SKM-1 (cell line): ENCODE results near the gene MGA.

Experiments
- DNase-seq: peaks from one replicate; lab custom pipeline; 2025; ENCODE audit not compliant: unreplicated experiment; lab: John Stamatoyannopoulos, UW

MGA gene

DNA sequence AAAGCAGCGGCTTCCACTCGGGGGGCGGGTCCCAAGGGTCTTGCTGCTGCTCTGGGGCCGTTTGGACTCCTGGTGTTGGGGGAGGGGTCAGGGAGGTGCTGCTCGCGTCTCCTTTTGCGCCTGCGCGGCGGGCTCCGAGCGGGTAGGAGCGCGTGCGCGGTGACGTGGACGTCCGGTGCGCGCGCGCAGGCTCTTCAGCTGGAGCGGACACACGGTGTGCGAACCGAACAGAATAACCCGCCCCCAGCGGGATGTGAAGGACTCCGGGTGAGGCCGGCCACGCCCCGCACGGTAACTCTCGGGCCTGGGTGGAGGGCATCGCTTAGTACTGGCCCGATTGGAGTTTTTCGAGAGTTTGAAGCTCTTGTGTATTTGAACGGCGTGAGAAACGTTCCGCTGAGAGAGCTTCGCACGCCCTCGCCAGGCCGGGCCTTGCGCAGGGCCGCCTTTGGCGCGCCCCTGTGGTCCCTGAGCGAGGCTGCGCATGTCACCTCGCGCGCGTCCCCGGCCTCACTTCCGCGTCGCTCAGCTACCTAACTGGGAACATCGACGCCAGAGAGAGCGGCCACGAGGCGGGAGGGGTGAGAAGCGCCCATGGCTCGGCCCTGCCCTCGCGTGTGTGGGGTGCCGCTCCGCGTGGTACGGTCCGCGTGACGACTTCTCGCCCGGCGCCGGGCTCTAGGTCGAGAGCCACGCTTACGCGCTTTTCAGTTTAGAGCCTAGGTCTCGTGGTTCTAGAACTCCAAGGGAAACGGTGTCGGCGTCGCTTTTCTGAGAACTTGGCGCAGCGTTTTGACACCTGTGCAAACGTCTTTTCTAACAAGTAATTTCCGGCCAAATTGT is at the start of gene MGA:
Gene MGA, plus strand, starts transcription at position 171 of the 843 bp plus-strand sequence.
- no peak for DNase-seq

GRCh38 chr15:41620536-41621199 is 39.5 kb upstream of the MGA start:
- no peak for DNase-seq

GRCh38 chr15:41621200-41622193 is 38.7 kb upstream of the MGA start:
- DNase-seq, result peak; percentile 78

DNA sequence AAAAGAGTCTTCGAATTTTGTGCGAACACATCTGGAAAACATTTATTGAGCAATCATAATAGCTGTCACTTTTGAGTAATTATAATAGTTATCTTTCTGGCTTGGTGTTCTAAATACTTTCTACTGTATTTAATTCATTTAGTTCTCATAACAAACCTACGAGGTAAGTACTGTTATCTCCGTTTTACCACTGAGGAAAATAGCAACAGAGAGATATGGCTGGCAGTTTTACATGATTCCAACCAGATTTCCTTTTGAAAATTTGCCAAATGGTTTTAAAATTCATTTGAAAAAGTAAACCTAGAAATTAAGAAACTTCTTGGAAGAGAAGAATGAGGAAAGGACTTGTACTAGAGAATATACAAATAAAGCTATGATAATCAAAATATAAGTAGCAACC is 37.3 kb upstream of the MGA start:
- DNase-seq, result no peak

GRCh38 chr15:41627203-41627602 is 33.0 kb upstream of the MGA start:
- DNase-seq, result no peak

GRCh38 chr15:41629463-41629862 is 30.7 kb upstream of the MGA start:
- no peak for DNase-seq

- DNase-seq, result no peak
Observed at GRCh38 chr15:41629883-41630282, 30.3 kb upstream of the MGA start.

DNA sequence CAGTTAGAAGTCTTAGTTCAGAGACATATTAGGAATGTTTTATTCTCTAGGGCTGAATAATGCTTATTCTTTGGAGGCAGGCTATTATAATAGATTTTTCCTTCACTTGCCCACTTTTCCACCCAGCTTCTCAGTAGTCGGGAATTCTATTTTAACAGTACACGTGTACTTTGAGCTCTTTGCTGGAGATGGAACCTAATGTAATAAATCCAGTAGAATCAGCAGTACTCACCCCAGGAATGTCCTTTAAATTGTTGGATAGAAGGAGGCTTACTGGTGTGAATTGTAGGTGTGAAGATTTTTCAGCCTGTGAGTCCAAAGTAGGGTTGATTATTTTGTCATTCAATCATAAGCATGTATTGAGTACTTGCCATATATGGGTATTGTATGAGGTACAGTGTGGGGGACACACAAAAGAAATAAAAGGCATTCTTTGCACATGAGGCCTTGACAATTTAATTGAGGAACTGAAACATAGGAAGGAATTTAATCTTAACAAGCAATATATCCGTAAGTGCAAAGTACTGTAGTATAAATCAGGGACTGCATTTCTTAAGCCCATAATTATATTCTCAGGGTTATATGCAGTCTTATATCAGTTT is 29.5 kb upstream of the MGA start:
- DNase-seq, result no peak

DNA sequence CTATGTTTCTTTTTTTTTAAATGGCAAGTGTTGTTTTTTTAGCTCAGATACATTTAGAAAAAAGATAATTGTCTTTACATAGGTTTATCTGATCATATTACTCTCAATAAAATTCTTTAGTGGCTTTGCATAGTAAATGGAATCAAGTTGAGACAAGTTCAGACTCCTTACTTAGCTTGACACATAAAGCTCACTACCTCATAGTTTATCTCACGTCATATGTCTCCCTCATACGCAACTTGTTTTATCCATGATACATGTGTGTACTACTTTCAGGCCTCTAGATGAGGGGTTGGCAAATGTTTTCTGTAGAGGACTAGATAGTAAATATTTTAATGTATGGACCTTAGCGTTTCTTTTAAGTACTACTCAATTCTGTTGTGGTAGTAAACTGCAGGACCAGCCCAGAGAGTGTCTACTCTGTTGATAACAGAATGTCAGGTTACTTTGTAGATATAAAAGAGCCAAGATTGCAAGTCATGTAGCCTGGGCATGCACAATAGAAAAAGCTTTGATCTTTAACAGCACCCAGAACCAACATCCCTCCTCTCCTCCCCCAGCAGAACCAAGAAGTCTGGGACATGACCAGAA is 28.2 kb upstream of the MGA start:
- DNase-seq, result no peak

DNA sequence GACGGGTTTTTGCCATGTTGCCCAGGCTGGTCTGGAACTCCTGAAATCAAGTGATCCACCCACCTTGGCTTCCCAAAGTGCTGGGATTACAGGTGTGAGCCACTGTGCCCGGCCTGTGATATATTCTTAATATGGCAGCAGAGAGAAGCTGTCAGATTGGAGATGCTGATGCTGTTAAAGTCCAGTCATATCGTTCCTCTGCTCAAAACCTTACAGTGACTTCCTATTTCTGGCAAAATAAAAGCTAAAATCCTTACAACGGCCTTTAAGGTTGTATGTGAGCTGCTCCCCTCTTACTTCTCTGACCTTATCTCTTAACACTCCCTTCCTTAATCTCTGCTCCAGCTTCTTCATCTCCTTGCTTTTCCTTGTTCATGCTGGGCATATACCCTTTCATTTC is 26.6 kb upstream of the MGA start:
- no peak for DNase-seq

- peak; percentile 6 for DNase-seq
Observed at GRCh38 chr15:41634072-41634626, 26.1 kb upstream of the MGA start.

DNA sequence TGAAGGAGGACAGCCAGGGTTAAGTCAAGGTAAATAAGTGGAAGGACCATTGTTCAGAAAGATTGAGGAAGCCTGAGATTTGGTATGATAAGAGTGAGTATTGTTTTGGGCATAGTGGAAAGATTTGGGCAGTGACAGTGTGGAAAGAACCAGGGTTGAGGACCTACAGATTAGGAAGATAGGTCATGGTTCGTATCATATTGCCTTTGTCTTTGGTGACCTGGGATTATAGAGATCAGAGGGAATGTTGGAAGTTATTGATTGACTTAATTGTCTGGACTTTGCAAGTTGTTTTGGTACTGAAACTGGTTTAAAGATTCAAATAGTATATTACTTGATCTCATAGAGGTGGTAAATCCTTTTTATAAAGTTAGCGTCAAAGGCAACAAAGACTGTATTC is 23.1 kb upstream of the MGA start:
- no peak for DNase-seq

DNA sequence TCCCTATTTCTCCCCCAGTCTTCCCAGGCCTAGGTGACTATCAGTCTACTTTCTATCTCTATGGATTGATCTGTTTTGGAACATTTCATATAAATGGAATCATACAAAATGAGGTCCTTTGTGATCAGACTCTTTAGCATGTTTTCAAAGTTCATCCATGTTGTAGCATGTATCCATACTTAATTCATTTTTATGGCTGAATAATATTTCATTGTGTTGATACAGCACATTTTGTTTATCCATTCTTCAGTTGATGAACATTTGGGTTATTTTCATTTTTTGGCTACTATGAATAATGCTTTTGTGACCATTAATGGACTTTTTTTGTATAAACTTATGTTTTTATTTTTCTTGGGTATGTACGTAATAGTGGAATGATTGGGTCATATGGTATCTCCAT is 19.2 kb upstream of the MGA start:
- DNase-seq, result no peak

DNA sequence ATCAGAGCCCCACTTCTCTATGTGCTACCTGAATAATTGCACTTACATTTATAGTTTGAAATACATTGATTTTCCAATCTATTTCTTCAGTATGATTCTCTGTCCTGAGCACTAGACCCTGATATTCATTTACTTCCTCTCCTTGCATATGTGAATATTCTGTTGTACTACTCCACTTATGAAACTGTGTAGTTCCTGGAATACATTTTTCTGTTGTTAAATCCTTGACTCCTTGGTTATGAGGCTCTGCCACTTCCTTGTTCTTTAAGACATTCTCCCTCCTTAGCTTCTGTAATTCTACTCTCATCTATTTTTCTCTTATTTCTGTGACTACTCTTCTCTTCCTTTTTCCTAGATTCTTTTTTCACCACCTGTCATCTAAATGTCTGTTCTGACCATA is 12.9 kb upstream of the MGA start:
- DNase-seq, result peak; percentile 52

DNA sequence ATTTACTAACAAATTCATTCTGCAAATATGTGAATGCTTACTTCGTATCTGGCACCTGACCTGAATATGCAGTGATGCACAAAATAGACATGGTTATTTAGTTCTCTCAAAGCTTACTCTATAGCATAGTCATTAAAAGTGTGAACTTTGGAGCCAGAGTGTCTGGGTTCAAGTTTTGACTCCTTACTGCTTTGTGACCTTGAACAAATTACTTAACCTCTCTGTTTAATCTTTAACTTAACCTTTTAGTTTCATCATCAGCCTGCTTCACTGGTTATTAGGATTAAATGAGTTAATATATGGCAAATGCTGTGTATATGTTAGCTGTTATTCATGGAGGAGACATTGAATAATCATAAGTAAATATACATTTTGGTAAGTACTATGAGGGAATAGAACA is 12.1 kb upstream of the MGA start:
- no peak for DNase-seq

GRCh38 chr15:41648770-41649169 is 11.4 kb upstream of the MGA start:
- no peak for DNase-seq

- DNase-seq, result no peak
Observed at GRCh38 chr15:41650806-41651205, 9.4 kb upstream of the MGA start.

DNA sequence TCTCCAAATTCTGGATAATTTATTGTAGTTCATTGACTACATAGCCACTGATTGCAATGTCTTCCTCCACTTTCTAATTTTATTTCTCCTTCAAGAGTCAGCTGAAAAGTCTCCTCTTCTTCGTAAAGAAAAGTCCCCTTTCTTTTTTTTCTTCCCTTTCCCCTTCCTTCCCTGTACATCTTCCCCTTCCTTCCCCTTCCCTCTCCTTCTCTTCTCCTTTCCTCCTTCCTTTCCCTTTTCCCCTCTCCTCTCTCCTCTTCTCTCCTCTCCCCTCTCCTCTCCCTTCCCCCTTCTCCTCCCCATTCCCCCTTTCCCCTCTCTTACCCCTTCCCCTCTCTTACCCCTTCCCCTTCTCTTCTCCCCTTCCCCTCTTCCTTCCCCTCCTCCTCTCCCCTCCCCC is 8.8 kb upstream of the MGA start:
- DNase-seq, result no peak

DNA sequence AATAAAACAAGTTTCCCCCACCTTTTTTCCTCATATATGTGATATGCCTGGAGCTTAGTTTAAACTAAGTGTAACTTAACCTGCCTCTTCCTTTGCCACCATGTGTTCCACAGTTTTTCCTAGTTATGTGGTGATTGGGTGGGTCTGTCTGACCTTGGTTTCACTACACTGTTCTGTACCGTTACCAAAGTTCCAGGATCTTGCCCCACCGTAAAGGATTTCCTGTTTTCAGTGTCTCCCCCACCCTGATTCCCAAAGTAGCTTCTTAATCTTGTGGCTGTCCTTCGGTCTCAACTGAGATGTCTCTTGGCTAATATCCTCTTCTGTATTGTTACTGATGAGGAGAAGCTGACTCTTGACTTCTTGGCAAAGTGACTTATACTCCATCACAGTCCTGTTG is 6.4 kb upstream of the MGA start:
- peak; percentile 24 for DNase-seq

DNA sequence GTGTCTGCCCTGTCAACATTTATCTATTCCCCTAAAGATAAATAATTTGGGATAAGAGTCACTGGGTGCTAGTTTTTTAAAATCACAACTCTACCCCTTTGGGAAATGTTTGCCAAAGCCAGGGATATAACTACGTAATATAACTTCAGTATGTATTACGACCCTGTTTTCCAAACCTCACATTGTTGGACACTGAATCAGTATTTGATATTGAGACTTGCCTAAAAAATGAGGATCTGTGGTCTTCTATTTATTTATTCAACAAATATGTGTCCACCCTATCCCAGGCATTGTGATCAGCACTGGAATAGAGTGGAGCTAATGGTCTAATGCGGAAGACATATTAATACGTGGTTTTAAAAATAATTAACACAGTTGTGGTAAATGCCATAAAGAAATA is 4.5 kb upstream of the MGA start:
- no peak for DNase-seq
